HepG2 (cell line): ENCODE results near the gene CCNB1IP1. TPM values are rescaled to one million over a fixed set of nuclear protein-coding genes. Genes with fewer than 3 reads are reported as not detected.

Experiments used
- FOXJ3 ChIP-seq: sonication (generic); formaldehyde crosslinking; IDR thresholded peaks from 2 replicates; pipeline ENCODE4 v1.4.0; 2020; ENCODE audit warnings: missing genetic modification reagents, mild to moderate bottlenecking, borderline replicate concordance
- HDAC6 ChIP-seq: fragments of 200-600 bp; sonication (generic); IDR thresholded peaks from 2 replicates; pipeline ENCODE4 v1.7.0; 2017; ENCODE audit warnings: mild to moderate bottlenecking, antibody characterized with exemption, low read length, low read depth
- HHEX ChIP-seq: IDR thresholded peaks from 2 replicates; pipeline ENCODE4 v1.6.1; 2016; ENCODE audit warnings: control low read depth
- HNRNPK ChIP-seq: fragments of 200-400 bp; formaldehyde crosslinking; IDR thresholded peaks from 2 replicates; pipeline ENCODE4 v1.6.1; 2018; ENCODE audit warnings: low read length, low read depth, moderate library complexity, mild to moderate bottlenecking; ENCODE audit not compliant: poor library complexity, severe bottlenecking
- HOXA3 ChIP-seq: sonication (generic); formaldehyde crosslinking; IDR thresholded peaks from 2 replicates; pipeline ENCODE4 v1.5.0; 2020; ENCODE audit warnings: missing genetic modification reagents
- KDM5B ChIP-seq: sonication (generic); formaldehyde crosslinking; IDR thresholded peaks from 2 replicates; pipeline ENCODE4 v1.4.0; 2020; ENCODE audit warnings: missing genetic modification reagents, mild to moderate bottlenecking, borderline replicate concordance
- MED8 ChIP-seq: sonication (generic); formaldehyde crosslinking; IDR thresholded peaks from 2 replicates; pipeline ENCODE4 v1.8.1; 2023; ENCODE audit warnings: mild to moderate bottlenecking, missing genetic modification reagents; ENCODE audit not compliant: insufficient replicate concordance
- RXRB ChIP-seq: IDR thresholded peaks from 2 replicates; pipeline ENCODE4 v1.6.1; 2016; ENCODE audit warnings: borderline replicate concordance, missing genetic modification reagents, missing compliant biosample characterization
- SIX4 ChIP-seq: sonication (generic); formaldehyde crosslinking; IDR thresholded peaks from 2 replicates; pipeline ENCODE4 v1.4.0; 2020; ENCODE audit warnings: missing genetic modification reagents
- TBL1XR1 ChIP-seq: fragments of 150-350 bp; IDR thresholded peaks from 2 replicates; pipeline ENCODE4 v1.6.1; 2014; ENCODE audit warnings: borderline replicate concordance, low read length; ENCODE audit not compliant: partially characterized antibody
- TCF7 ChIP-seq: sonication (generic); IDR thresholded peaks from 2 replicates; pipeline ENCODE4 v1.6.1; 2016; ENCODE audit warnings: antibody characterized with exemption, low read depth
- ZNF207 ChIP-seq: fragments of 450-650 bp; IDR thresholded peaks from 2 replicates; pipeline ENCODE4 v1.6.1; 2016; ENCODE audit warnings: antibody characterized with exemption, borderline replicate concordance
- ZNF3 ChIP-seq: IDR thresholded peaks from 2 replicates; pipeline ENCODE4 v1.7.0; 2017; ENCODE audit warnings: inconsistent platforms
- ZNF577 ChIP-seq: sonication (generic); formaldehyde crosslinking; IDR thresholded peaks from 2 replicates; pipeline ENCODE4 v1.4.0; 2020; ENCODE audit warnings: mild to moderate bottlenecking, low read depth, missing genetic modification reagents, borderline replicate concordance
- ZNF589 ChIP-seq: sonication (generic); formaldehyde crosslinking; conservative IDR thresholded peaks from 2 replicates; pipeline ENCODE4 v1.8.0; 2022; ENCODE audit warnings: mild to moderate bottlenecking, moderate library complexity, missing genetic modification reagents
- polyA plus RNA-seq, 8 experiments: library from polyadenylated mRNA; depleted of rRNA in 3 of 8; stranded (reverse) in 7 of 8; unstranded in 1 of 8; fragments of >200 nt; fragmentation: Illumina TruSeq in 4 of 8; extraction: Trizol in 4 of 8; gene quantifications; 2 replicates each; pipeline versions ENCODE4 v1.2.1 to v1.2.3, GENCODE V29; 2011 to 2016; ENCODE audit warnings: low read depth in 4 of 8, missing spikeins in 1 of 8, mixed read lengths in 1 of 8; ENCODE audit not compliant: insufficient read depth in 1 of 8
- total RNA-seq, 5 experiments: library from RNA; depleted of rRNA; stranded (reverse); fragments of >200 nt; fragmentation: Illumina TruSeq; extraction: Trizol; gene quantifications; 2 replicates each; pipeline ENCODE4 v1.2.3, GENCODE V29; 2016; ENCODE audit warnings: low read depth in 1 of 5
- TF ChIP-seq, protein P1 (sequence below): sonication (generic); formaldehyde crosslinking; IDR thresholded peaks from 2 replicates; pipeline ENCODE4 v1.4.0; 2020; ENCODE audit warnings: missing genetic modification reagents, mild to moderate bottlenecking, borderline replicate concordance
- TF ChIP-seq, protein P2 (sequence below): sonication (generic); formaldehyde crosslinking; IDR thresholded peaks from 2 replicates; pipeline ENCODE4 v1.4.0; 2020; ENCODE audit warnings: missing genetic modification reagents
- TF ChIP-seq, protein P3 (sequence below): sonication (generic); formaldehyde crosslinking; IDR thresholded peaks from 2 replicates; pipeline ENCODE4 v1.4.0; 2020; ENCODE audit warnings: missing genetic modification reagents, mild to moderate bottlenecking, borderline replicate concordance
- TF ChIP-seq, protein P4 (sequence below): sonication (generic); formaldehyde crosslinking; IDR thresholded peaks from 2 replicates; pipeline ENCODE4 v1.4.0; 2020; ENCODE audit warnings: missing genetic modification reagents
- TF ChIP-seq, protein P5 (sequence below): sonication (generic); formaldehyde crosslinking; IDR thresholded peaks from 2 replicates; pipeline ENCODE4 v1.5.0; 2020; ENCODE audit warnings: missing genetic modification reagents

The CCNB1IP1 gene
- total and polyA plus RNA-seq, 2 of the 13 experiments (the other 11 are each of a cell fraction or from before 2014, with no cell fraction given) = 98.3 to 125 TPM

DNA sequence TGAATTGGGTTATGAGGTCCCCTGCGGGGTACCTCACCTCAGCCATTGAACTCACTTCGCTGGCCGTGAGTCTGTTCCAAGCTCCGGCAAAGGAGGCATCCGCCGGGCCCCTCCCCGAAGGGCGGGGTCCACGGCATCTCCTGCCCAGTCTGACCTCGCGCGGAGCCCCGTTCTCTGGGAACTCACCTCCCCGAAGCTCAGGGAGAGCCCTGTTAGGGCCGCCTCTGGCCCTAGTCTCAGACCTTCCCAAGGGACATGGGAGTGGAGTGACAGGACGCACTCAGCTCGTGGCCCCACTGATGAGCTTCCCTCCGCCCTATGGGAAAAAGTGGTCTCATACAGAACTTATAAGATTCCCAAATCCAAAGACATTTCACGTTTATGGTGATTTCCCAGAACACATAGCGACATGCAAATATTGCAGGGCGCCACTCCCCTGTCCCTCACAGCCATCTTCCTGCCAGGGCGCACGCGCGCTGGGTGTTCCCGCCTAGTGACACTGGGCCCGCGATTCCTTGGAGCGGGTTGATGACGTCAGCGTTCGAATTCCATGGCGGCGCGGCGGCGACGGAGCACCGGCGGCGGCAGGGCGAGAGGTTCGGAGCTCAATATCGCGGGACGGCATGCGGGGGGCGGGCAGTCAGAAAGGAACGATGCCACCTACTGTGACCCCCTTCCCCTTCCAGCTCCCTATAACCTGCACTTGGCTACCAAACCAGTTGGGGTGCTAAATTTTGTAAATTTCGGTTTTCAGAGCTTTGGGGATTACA is 10.2 kb upstream of the CCNB1IP1 start, which contains the start of gene PARP2 (continued):
- TF ChIP-seq, protein P1, sequence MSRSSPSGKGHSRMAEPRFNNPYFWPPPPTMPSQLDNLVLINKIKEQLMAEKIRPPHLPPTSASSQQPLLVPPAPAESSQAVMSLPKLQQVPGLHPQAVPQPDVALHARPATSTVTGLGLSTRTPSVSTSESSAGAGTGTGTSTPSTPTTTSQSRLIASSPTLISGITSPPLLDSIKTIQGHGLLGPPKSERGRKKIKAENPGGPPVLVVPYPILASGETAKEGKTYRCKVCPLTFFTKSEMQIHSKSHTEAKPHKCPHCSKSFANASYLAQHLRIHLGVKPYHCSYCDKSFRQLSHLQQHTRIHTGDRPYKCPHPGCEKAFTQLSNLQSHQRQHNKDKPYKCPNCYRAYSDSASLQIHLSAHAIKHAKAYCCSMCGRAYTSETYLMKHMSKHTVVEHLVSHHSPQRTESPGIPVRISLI = peak; percentile 64; the same call in 1 of the 2 replicates
- TF ChIP-seq KDM5B (CRISPR knock-in tag) (peak; percentile 94; the same call in 1 of the 2 replicates), TCF7 (no peak), HDAC6 (no peak), FOXJ3 (CRISPR knock-in tag) (peak; percentile 73; the same call in 1 of the 2 replicates), RXRB (peak; percentile 72), ZNF3 (CRISPR knock-in tag) (no peak), ZNF207 (no peak), ZNF589 (CRISPR knock-in tag) (peak; percentile 80; the same call in 1 of the 2 replicates), HOXA3 (peak; percentile 99), HHEX (CRISPR knock-in tag) (no peak), HNRNPK (peak; percentile 22), MED8 (CRISPR knock-in tag) (peak; percentile 68), TBL1XR1 (peak; percentile 86), SIX4 (CRISPR knock-in tag) (no peak), ZNF577 (CRISPR knock-in tag) (no peak)
- TF ChIP-seq, protein P2, sequence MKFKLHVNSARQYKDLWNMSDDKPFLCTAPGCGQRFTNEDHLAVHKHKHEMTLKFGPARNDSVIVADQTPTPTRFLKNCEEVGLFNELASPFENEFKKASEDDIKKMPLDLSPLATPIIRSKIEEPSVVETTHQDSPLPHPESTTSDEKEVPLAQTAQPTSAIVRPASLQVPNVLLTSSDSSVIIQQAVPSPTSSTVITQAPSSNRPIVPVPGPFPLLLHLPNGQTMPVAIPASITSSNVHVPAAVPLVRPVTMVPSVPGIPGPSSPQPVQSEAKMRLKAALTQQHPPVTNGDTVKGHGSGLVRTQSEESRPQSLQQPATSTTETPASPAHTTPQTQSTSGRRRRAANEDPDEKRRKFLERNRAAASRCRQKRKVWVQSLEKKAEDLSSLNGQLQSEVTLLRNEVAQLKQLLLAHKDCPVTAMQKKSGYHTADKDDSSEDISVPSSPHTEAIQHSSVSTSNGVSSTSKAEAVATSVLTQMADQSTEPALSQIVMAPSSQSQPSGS = peak; percentile 99
- TF ChIP-seq, protein P3, sequence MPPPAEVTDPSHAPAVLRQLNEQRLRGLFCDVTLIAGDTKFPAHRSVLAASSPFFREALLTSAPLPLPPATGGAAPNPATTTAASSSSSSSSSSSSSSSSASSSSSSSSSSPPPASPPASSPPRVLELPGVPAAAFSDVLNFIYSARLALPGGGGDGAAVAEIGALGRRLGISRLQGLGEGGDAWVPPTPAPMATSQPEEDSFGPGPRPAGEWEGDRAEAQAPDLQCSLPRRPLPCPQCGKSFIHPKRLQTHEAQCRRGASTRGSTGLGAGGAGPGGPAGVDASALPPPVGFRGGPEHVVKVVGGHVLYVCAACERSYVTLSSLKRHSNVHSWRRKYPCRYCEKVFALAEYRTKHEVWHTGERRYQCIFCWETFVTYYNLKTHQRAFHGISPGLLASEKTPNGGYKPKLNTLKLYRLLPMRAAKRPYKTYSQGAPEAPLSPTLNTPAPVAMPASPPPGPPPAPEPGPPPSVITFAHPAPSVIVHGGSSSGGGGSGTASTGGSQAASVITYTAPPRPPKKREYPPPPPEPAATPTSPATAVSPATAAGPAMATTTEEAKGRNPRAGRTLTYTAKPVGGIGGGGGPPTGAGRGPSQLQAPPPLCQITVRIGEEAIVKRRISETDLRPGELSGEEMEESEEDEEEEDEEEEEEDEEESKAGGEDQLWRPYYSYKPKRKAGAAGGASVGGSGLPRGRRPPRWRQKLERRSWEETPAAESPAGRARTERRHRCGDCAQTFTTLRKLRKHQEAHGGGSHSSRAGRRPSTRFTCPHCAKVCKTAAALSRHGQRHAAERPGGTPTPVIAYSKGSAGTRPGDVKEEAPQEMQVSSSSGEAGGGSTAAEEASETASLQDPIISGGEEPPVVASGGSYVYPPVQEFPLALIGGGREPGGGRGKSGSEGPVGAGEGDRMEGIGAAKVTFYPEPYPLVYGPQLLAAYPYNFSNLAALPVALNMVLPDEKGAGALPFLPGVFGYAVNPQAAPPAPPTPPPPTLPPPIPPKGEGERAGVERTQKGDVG (CRISPR knock-in tag) = peak; percentile 12; the same call in 1 of the 2 replicates
- TF ChIP-seq, protein P4, sequence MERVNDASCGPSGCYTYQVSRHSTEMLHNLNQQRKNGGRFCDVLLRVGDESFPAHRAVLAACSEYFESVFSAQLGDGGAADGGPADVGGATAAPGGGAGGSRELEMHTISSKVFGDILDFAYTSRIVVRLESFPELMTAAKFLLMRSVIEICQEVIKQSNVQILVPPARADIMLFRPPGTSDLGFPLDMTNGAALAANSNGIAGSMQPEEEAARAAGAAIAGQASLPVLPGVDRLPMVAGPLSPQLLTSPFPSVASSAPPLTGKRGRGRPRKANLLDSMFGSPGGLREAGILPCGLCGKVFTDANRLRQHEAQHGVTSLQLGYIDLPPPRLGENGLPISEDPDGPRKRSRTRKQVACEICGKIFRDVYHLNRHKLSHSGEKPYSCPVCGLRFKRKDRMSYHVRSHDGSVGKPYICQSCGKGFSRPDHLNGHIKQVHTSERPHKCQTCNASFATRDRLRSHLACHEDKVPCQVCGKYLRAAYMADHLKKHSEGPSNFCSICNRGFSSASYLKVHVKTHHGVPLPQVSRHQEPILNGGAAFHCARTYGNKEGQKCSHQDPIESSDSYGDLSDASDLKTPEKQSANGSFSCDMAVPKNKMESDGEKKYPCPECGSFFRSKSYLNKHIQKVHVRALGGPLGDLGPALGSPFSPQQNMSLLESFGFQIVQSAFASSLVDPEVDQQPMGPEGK (CRISPR knock-in tag) = peak; percentile 78
- TF ChIP-seq, protein P5, sequence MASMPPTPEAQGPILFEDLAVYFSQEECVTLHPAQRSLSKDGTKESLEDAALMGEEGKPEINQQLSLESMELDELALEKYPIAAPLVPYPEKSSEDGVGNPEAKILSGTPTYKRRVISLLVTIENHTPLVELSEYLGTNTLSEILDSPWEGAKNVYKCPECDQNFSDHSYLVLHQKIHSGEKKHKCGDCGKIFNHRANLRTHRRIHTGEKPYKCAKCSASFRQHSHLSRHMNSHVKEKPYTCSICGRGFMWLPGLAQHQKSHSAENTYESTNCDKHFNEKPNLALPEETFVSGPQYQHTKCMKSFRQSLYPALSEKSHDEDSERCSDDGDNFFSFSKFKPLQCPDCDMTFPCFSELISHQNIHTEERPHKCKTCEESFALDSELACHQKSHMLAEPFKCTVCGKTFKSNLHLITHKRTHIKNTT (CRISPR knock-in tag) = no peak
